GM19099 (cell line): ENCODE results near the gene GHRHR.

Experiments used
- POLR2A ChIP-seq: IDR thresholded peaks from 3 replicates; pipeline ENCODE4 v1.6.1; 2011; ENCODE audit warnings: low read depth; ENCODE audit not compliant: insufficient read length; ENCODE audit errors: extremely low read depth

The GHRHR gene

DNA sequence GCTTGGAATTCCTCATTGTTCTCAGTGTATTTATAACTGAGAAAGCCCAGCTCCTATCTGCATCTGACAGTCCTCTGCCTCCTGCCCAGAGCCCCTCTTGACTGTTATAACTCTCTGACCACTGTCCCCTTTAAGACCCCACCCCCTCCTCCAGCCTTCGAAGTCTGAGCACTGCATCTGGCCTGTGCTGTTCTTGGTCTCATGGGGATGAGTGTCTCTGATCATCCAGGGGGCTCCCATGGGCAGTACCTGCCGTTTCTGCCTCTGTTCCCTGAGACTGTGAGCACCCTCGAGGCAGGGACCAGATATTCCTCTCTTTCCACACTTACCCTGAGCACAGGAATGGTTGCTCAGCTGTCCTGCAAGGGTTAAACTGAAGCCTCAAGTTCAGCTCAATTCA lies 7.7 kb downstream of the GHRHR start:
- no peak for TF ChIP-seq POLR2A

DNA sequence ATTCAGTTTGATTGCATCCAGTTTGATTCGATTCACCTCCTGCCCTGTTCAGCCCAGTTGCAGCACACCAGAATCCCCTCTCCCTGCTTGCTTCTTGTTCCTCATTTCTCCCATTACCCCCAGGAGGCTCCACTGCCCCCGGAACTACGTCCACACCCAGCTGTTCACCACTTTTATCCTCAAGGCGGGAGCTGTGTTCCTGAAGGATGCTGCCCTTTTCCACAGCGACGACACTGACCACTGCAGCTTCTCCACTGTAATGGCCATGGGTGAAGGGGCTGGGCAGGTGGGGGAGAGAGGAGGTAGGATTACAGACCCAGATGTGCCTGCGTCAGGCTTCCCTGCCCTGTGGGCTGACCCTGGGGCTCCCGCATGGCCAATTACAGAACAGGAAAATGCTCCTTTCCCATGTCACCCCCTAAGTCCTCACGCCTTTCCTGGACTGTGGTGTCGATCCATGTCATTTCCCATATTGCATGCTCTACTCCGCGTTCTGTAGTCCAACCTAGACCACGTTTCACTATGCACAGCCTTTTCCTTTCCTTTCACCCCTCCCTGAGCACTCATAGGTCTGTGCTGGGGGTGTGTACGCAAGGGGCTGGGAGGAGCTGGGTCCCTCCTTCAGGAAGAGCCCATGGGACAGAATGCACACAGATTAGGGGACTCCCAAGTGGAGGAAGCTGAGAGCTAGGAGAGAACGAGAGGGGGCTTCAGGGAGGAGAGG lies 8.2 kb downstream of the GHRHR start:
- no peak for TF ChIP-seq POLR2A

DNA sequence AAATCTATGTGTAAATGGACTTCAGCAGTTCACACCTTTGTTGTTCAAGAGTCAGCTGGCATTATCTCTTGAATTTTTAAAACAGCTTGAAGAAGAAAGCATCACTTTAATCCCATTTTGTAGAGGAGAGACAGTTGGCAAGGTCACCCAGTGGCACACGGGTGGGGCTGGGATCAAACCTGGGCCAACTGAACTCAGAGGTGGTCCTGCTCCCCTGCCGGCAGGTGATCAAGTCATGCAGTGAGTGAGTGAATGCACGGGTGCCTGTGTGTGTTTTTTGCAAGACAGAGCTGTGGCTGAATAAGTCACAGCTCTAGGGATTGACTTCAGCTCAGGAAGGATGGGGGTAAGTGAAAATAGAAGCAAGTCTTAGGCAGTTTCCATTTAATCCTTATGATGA lies 9.5 kb downstream of the GHRHR start:
- TF ChIP-seq POLR2A, result no peak

DNA sequence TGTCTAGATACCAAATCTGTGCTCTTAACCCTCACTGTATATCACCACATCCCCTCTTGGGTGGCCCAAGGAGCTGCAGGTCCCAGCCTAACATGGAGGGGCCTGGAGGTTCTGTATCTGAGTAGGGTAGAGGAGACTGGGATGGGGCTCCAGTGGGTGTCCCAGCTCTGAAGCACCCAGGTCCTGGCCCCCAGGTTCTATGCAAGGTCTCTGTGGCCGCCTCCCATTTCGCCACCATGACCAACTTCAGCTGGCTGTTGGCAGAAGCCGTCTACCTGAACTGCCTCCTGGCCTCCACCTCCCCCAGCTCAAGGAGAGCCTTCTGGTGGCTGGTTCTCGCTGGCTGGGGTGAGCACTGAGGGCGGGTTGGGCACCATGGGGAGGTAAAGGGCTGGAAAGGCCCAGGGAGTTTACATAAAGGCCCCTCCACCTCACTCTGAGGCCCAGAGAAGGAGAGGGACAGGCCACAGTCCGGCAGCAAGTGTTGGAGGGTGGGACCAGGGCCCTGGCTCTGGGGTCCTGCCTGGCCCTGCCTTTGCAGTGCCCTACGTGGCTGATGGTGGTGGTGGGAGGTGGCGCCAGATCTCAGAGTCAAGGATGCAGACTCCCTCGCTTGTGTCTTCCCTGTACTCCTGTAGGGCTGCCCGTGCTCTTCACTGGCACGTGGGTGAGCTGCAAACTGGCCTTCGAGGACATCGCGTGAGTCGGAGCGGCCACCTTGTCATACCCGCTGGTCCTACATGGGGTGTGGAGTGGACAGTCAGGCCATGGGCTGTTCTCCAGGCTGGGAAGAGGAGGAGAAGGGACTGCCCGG lies 10.2 kb downstream of the GHRHR start:
- TF ChIP-seq POLR2A, result no peak

DNA sequence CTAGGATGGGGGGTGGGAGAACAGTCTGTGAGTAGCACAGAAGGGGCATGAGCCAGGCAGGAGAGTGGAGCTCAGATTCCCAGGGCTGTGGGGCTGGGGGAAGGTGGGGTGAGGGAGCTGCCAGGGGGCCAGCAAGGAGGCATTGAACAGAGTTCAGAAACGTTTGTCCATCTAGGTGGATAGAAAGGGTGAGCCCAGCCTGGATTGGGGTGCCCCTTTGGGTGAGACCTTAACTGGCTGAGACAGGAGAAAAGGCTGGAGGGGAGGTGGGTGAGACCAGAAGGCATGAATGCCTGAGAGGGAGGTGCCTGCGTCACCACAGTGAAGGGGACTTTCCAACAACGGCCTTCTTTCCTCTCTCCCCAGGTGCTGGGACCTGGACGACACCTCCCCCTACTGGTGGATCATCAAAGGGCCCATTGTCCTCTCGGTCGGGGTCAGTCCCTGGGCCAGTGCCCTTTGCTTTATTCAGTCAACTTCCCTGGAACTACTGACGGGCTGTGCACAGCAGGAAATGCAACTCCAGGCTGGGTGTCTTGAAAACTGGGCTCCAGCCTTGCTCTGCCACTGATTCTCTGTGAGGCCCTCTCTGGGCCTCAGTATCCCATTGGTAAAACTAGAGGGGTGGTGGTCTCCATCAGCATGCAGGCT lies 11.0 kb downstream of the GHRHR start:
- no peak for TF ChIP-seq POLR2A

DNA sequence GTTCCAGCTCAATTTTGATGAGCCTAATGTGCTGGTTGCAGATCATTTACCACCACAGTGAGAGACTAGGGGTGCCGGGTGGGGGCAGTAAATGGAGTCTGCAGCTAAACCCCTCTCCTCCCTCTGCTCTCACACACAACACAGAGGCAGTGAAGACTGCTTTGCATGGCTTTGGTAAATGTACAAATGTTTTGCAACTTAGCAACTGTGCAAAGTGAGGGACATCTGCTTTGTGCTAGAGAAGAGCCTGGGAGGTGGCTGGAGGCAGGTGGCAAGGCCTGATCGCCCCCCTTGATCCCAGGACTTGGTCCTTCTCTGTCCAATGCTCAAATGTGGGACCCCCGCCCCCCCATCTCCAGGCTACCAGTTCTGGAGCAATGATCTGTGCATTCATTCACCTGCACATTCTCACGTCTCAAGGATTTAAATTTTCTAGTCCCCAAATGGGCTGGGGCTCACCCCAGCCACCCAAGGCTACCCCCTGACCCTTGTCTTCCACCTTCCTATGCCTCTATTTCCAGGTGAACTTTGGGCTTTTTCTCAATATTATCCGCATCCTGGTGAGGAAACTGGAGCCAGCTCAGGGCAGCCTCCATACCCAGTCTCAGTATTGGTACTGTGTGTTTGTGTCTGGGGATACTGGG lies 11.6 kb downstream of the GHRHR start:
- no peak for TF ChIP-seq POLR2A

DNA sequence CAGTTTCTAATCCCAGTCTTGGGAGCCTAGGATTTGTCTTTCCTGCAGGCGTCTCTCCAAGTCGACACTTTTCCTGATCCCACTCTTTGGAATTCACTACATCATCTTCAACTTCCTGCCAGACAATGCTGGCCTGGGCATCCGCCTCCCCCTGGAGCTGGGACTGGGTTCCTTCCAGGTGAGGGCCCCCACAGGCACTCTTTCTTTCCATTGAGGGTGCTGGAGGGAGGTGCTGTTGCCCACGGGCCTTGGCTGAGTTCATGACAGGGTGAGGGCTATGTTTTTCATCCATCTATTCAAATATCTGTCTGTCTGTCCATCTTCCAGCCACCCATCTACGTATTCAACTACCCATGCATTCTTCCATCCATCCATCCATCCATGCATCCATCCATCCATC lies 12.6 kb downstream of the GHRHR start:
- no peak for TF ChIP-seq POLR2A

DNA sequence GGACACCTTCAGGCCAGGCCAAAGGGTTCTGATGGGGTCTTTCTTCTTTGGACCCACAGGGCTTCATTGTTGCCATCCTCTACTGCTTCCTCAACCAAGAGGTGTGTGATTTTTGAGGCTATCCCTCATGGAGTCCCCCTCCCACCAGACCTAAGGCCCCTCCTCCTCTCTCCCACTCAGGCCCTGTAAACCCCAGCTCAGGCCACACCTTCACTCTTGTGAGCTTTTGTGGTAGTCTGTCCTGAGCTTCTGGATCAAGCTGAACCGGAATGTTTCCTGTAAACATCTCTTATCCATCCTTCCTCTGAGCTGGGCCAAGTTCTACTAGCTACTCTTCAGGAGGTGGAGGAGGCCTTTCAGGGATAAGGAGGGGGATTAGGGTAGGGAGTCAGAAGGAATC lies 13.5 kb downstream of the GHRHR start:
- TF ChIP-seq POLR2A, result no peak

DNA sequence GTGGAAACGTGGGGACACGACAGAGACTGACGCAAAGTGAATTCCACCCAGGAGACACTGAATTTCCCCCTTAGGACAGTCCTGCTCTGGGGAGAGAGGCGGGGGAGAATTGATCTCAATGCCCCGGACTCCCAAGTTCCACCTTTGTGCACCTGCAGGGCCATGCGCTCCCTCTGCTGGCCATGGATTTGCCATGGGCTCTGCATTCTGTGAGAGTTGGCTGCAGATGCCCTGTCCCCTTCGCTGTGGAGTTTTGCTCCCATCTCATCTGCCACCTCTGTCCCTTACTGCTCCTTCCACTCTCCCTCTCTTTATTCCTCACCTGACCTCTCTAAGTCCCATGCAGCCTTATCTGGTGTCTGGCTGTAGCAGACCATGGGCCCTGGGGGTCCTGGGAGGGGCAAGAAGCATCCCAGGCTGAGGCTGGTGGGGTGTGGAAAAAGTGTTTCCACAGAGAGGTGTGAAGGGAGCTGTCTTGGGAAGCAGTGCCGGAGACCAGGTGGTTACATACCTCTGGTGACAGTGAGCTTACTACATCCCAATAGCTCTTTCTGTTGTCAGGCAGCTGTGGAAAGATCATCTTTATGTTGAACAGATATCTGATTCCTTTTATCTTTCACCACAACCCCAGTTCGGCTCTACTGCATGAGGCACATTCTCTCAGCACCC lies 14.3 kb downstream of the GHRHR start:
- no peak for TF ChIP-seq POLR2A

DNA sequence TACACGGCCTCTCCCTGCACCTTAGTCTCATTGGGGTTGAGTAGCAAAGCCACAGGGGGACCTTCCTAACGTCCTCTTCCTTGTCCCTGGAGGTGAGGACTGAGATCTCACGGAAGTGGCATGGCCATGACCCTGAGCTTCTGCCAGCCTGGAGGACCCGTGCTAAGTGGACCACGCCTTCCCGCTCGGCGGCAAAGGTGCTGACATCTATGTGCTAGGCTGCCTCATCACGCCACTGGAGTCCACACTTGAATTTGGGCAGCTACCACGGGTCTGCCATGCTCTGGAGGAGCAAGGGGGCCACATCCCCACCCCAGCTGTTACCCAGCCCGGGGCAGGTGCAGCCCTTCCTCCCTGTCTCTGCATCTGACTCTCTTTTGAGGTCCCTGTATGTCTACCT lies 15.3 kb downstream of the GHRHR start:
- no peak for TF ChIP-seq POLR2A

DNA sequence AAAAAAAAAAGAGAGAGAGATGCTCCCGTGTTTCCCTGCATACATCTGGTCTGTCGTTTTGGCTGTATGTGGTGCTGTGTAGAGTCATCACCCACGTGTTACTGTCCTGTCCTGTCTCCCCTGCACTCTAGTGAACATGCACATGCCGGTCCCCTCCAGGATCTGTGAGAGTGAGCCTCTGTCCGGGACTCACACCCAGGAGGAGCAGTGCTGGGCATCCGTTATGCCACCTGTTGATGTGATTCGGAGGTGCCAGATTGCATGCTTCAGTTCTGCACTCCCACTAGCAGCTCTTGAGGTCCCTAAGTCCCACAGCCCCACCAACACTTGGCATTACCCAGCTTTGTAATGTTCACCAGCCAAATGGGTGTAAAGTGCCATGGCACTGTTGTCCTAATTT lies 16.4 kb downstream of the GHRHR start:
- TF ChIP-seq POLR2A, result no peak

DNA sequence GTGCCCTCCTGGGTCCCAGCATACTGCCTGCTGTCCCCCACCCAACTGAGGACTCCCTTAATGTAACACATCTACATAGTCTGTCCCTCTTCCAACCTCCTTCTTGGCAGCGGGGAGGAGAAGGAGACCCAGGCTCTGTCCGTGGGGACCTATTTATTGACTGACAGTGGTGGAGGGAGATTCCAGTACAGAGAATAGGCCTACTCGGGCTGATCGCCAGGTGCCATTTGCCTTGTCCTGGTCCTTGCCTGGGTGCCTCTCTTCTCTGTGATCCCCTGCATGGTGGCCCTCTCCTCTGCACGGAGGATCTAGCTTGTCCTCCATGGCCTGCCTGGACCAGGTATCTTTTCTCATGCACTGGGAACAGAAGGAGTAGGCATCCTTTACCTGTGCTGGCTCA lies 17.0 kb downstream of the GHRHR start:
- no peak for TF ChIP-seq POLR2A

DNA sequence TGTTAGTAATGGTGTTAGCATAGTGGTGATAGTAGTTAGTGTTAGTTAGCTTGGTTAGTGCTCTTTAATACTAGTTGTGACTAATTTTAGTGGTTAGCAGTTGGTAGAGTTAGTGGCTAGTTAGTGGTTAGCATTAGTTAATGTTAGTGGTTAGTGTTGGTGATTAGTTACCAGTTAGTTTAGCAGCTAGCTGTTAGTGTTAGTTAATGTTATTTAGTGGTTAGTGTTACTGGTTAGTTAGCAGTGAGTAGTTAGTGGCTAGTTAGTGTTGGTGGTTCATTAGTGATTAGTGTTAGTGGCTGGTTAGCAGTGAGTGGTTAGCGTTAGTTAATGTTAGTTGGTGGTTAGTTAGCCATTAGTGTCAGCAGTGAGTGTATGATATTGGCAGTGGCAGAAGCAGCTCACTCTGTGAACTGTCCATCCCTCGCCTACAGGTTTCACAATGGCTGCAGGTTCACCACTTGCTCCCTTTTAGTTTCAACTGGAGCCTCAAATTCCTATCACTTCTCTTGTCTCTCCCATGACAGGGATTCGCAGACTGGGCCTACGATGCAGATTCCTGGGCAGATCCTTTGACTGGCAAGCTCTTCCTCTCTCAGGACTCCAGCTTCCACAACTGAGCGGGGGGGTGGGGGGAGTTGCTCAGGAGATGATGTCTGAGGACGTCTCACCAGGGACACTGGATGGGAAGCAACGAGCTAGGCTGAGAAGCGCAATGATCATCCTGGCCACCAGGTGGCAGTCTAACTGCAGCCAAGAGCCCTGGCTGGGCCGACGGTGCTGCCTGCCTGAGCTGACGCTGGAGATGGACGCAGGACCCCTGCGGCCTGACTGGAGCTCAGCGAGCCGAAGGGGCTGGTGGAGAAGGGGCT lies 19.5 kb downstream of the GHRHR start:
- TF ChIP-seq POLR2A, result no peak

DNA sequence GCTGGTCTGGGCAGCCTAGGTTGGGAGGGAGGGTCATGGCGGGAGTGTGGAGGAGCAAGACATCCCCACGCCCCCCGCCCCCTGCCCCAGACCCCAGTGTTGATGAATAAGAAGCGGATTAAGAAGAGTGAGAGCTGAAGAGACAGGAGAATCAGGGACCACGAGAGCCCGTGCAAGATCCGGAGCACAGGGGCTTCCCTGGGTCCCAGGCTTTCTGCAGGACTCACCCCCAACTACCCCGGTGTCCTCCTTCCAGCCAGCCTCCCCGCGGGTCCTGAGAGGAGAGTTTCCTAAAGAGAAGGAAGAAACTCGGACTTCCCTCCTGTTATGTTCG lies 20.1 kb downstream of the GHRHR start:
- no peak for TF ChIP-seq POLR2A
